ENCODE data around the gene HLA-E.
"Not testable (repeated sequence)": the region's sequence is repeated elsewhere in the genome, so short reads cannot be mapped to it uniquely, and the experiment has no call there.

- not testable (repeated sequence) for TF ChIP-seq CTCF, POLR2A (IDR thresholded peaks at IDR 0.05)
Observed at GRCh38 chr6:30475116-30475515, 14.2 kb upstream of the HLA-E start.
